GM19328 (cell line): ENCODE measurements around the gene ITGA2B.
"Not testable (repeated sequence)": the region's sequence is repeated elsewhere in the genome, so short reads cannot be mapped to it uniquely, and the experiment has no call there.

Experiments used
- ATAC-seq: cut with Tn5 transposase; IDR thresholded peaks from one replicate; pipeline ENCODE4 v1.9.1; 2021; ENCODE audit warnings: mild to moderate bottlenecking, moderate library complexity; ENCODE audit not compliant: unreplicated experiment

The ITGA2B gene

GRCh38 chr17:44352828-44353671, 36.4 kb downstream of the ITGA2B start:
- ATAC-seq, result no peak

- ATAC-seq, result no peak
These were observed 37.3 kb downstream of the ITGA2B start for GRCh38 chr17:44351961-44352827.

- no peak for ATAC-seq
These were observed 38.0 kb downstream of the ITGA2B start for GRCh38 chr17:44351464-44351863.

GRCh38 chr17:44350733-44351226, 38.7 kb downstream of the ITGA2B start:
- no peak for ATAC-seq

- ATAC-seq, result no peak
These were observed 39.8 kb downstream of the ITGA2B start for GRCh38 chr17:44349553-44350070.

- no peak for ATAC-seq
These were observed 40.5 kb downstream of the ITGA2B start for GRCh38 chr17:44348988-44349364.

GRCh38 chr17:44348234-44348987, 41.0 kb downstream of the ITGA2B start:
- ATAC-seq, result no peak

- not testable (repeated sequence) for ATAC-seq
These were observed 42.0 kb downstream of the ITGA2B start for GRCh38 chr17:44347206-44348055.

- ATAC-seq, result no peak
These were observed 43.2 kb downstream of the ITGA2B start for GRCh38 chr17:44346064-44346844.

- ATAC-seq, result no peak
These were observed 43.9 kb downstream of the ITGA2B start for GRCh38 chr17:44345454-44346026.

GRCh38 chr17:44344939-44345453, 44.5 kb downstream of the ITGA2B start, which contains the start of gene GRN:
TSS of gene GRN (plus strand) at chr17:44345302. CDS start at chr17:44349165, 3,863 bp downstream.
- ATAC-seq, result peak; percentile 55

GRCh38 chr17:44343510-44344209, 45.8 kb downstream of the ITGA2B start:
- ATAC-seq, result no peak

- not testable (repeated sequence) for ATAC-seq
These were observed 48.9 kb downstream of the ITGA2B start for GRCh38 chr17:44340553-44340952.

GRCh38 chr17:44338702-44339101, 50.7 kb downstream of the ITGA2B start:
- no peak for ATAC-seq

GRCh38 chr17:44335968-44336367, 53.5 kb downstream of the ITGA2B start:
- ATAC-seq, result no peak

- no peak for ATAC-seq
These were observed 53.9 kb downstream of the ITGA2B start for GRCh38 chr17:44335564-44335963.

GRCh38 chr17:44334727-44335126, 54.7 kb downstream of the ITGA2B start:
- ATAC-seq, result no peak

- ATAC-seq, result no peak
These were observed 55.1 kb downstream of the ITGA2B start for GRCh38 chr17:44334315-44334714.
